PFSK-1 (cell line): ENCODE measurements around the gene ASMTL.

Source experiments
- FOXP2 ChIP-seq: optimal IDR thresholded peaks from 2 replicates; pipeline ENCODE3; 2011; ENCODE audit warnings: borderline replicate concordance, control low read depth, inconsistent platforms; ENCODE audit not compliant: insufficient read depth; ENCODE audit errors: extremely low read length, extremely low read depth
- POLR2AphosphoS5 ChIP-seq: IDR thresholded peaks from 2 replicates; pipeline ENCODE4 v1.6.1; 2012; ENCODE audit warnings: low read depth, mild to moderate bottlenecking, control low read depth, low read length, moderate library complexity
- REST ChIP-seq, 2 experiments: IDR thresholded peaks; 2 replicates each; pipeline versions ENCODE4 v1.6.1 to v1.8.0; 2011 to 2012; ENCODE audit warnings: low read depth in 2 of 2, low read length in 2 of 2, control low read depth in 1 of 2, inconsistent platforms in 1 of 2, mild to moderate bottlenecking in 1 of 2, moderate library complexity in 1 of 2; ENCODE audit not compliant: insufficient read depth in 1 of 2
- SIN3A ChIP-seq: IDR thresholded peaks from 2 replicates; pipeline ENCODE4 v1.6.1; 2012; ENCODE audit warnings: mild to moderate bottlenecking, low read length, moderate library complexity, borderline replicate concordance; ENCODE audit not compliant: insufficient read depth
- TAF1 ChIP-seq: IDR thresholded peaks from 2 replicates; pipeline ENCODE4 v1.6.1; 2012; ENCODE audit warnings: low read length, control low read depth, borderline replicate concordance; ENCODE audit not compliant: insufficient read depth

ASMTL gene

DNA sequence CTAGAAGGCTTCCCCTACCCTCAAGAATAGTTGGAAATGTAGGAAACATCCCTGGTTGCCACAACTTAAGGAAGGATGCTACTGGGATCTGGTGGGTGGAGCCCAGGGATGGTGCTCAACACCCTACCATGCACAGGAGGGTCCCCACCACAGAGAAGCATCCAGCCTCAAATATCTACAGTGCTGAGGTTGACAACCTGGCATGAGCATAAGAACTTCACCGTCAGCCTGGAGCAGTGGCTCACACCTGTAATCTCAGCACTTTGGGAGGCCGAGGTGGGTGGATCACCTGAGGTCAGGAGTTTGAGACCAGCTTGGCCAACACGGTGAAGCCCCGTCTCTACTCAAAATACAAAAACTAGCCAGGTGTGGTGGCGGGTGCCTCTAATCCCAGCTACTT lies 24.0 kb upstream of the ASMTL start:
- TF ChIP-seq SIN3A (no peak), POLR2AphosphoS5 (no peak), TAF1 (no peak), FOXP2 (no peak), REST (IDR thresholded peaks at IDR 0.05; ENCODE audit: insufficient read depth in 1 of 2, low read depth in 2 of 2, low read length in 2 of 2) (no peak)

DNA sequence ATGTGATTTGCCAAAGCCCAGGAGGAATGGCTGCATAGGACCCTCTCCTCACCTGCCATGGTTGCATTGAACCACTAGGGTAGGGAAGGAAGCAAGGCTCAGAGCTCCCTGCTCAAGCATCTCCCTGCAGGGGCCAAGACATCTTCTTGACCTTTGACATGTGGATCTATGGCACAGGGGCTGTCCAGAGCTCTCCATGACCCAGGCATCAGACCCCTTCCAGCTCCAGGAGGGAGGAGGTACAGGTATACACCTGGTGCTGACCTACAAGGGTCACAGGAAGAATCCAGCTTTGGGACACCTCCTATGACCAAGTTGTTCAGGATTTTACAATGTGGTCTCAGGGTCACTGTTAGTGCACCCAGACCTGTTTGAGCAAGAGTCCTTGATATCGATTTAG lies 23.2 kb upstream of the ASMTL start:
- TF ChIP-seq FOXP2 (no peak), REST (IDR thresholded peaks at IDR 0.05; ENCODE audit: insufficient read depth in 1 of 2, low read depth in 2 of 2, low read length in 2 of 2) (no peak), TAF1 (no peak), POLR2AphosphoS5 (no peak), SIN3A (no peak)

GRCh38 chrX:1475481-1475880 lies 22.8 kb upstream of the ASMTL start:
- TF ChIP-seq POLR2AphosphoS5 (no peak), REST (IDR thresholded peaks at IDR 0.05; ENCODE audit: insufficient read depth in 1 of 2, low read depth in 2 of 2, low read length in 2 of 2) (no peak), FOXP2 (no peak), SIN3A (no peak), TAF1 (no peak)

GRCh38 chrX:1472975-1473374 lies 20.3 kb upstream of the ASMTL start:
- TF ChIP-seq TAF1 (no peak), FOXP2 (no peak), SIN3A (no peak), POLR2AphosphoS5 (no peak), REST (IDR thresholded peaks at IDR 0.05; ENCODE audit: insufficient read depth in 1 of 2, low read depth in 2 of 2, low read length in 2 of 2) (no peak)

GRCh38 chrX:1468250-1468772 lies 15.6 kb upstream of the ASMTL start:
- TF ChIP-seq POLR2AphosphoS5, result no peak
- no peak for TF ChIP-seq SIN3A
- TF ChIP-seq TAF1, result no peak
- no peak for TF ChIP-seq REST (IDR thresholded peaks at IDR 0.05; ENCODE audit: insufficient read depth in 1 of 2, low read depth in 2 of 2, low read length in 2 of 2)
- TF ChIP-seq FOXP2, result no peak
